Measurements from ENCODE around the gene GLIPR1. TPM values are rescaled to one million over a fixed set of nuclear protein-coding genes. Genes with fewer than 3 reads are reported as not detected.

Gene GLIPR1
- total RNA-seq, 2 experiments from 2014 or later = 41.3 to 47.7 TPM

DNA sequence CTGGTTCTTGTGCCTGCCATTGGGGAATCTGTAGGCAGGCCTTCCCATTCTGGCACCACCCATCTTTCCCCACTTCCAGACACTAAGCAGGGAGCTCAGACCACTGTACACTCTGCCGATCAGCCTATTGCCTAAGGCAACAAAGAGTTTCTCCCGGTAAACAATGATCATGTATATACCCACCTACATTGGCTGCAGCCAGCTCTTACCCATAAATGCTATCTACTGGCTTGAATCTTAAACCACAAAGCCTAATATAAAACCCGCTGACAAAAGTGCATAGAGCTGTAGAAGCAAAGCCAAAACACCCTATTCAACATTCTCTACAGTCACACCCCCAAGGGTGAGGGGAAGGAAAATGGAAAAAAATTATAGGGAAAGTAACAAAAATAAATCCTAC, 20.8 kb upstream of the GLIPR1 start:
- no peak overlapping the region for H3K27ac Mint-ChIP-seq
- Histone ChIP-seq H3K4me1 (ENCODE audit: insufficient read depth, low read length) (peaks cover 19% of the 10 kb centered on the region), H3K36me3 (ENCODE audit: insufficient read depth, low read length) (no peaks in the 10 kb centered on the region), H3K27me3 (ENCODE audit: control insufficient read depth in 1 of 2, insufficient read depth in 2 of 2, low read length in 2 of 2) (no peaks in the 10 kb centered on the region), H3K4me3 (ENCODE audit: low read length) (no peak overlapping the region), H3K9me3 (ENCODE audit: control insufficient read depth in 1 of 2, insufficient read depth in 1 of 2, low read length in 2 of 2) (peaks cover 0 to 5% of the 10 kb centered on the region in 2 experiments), H3K27ac (ENCODE audit: low read depth in 1 of 2, low read length in 2 of 2) (no peak overlapping the region)
- peak overlapping the region; percentile 7 for H3K4me3 Mint-ChIP-seq
- TF ChIP-seq, protein P1, sequence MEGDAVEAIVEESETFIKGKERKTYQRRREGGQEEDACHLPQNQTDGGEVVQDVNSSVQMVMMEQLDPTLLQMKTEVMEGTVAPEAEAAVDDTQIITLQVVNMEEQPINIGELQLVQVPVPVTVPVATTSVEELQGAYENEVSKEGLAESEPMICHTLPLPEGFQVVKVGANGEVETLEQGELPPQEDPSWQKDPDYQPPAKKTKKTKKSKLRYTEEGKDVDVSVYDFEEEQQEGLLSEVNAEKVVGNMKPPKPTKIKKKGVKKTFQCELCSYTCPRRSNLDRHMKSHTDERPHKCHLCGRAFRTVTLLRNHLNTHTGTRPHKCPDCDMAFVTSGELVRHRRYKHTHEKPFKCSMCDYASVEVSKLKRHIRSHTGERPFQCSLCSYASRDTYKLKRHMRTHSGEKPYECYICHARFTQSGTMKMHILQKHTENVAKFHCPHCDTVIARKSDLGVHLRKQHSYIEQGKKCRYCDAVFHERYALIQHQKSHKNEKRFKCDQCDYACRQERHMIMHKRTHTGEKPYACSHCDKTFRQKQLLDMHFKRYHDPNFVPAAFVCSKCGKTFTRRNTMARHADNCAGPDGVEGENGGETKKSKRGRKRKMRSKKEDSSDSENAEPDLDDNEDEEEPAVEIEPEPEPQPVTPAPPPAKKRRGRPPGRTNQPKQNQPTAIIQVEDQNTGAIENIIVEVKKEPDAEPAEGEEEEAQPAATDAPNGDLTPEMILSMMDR (IDR thresholded peaks at IDR 0.05) = no peak
- DNase-seq (no peak), ATAC-seq (ENCODE audit: poor library complexity) (no peak)
- no peaks in the 10 kb centered on the region for H3K9me3 Mint-ChIP-seq
- intact Hi-C loops (cut with DNase I, micrococcal nuclease) = no loop called here
- no peaks in the 10 kb centered on the region for H3K27me3 Mint-ChIP-seq
- ChIA-PET POLR2A (interaction anchor here (1.1 to 1.3 kb wide), 2 partner anchors 21 to 23 kb away, joined by 3 to 6 read pairs; partner anchors contain the start of gene GLIPR1), CTCF (no interaction called here)
- H3K36me3 Mint-ChIP-seq (ENCODE audit: low read depth) = no peaks in the 10 kb centered on the region
- peaks cover 41% of the 10 kb centered on the region for H3K4me1 Mint-ChIP-seq (ENCODE audit: low read depth)

DNA sequence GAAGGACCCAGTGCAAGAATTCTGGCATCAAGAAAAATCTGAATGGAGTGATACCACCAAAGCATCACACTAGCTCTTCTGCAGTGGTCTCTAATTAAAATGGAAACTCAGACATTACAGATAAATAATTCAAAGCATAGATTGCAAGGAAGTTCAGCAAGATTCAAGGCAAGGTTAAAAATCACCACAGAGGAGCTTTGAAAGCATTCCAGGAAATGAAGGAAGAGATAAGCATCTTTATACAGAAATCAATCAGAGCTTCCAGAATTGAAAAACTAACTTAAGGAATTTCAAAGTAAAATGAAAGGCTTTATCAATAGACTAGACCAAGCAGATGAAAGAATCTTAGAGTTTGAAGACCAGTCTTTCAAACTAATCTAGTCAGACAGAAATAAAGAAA, 20.4 kb upstream of the GLIPR1 start:
- H3K4me1 Mint-ChIP-seq (ENCODE audit: low read depth) = peaks cover 41% of the 10 kb centered on the region
- no peaks in the 10 kb centered on the region for H3K36me3 Mint-ChIP-seq (ENCODE audit: low read depth)
- no peak overlapping the region for H3K27ac ChIP-seq (ENCODE audit: low read depth in 1 of 2, low read length in 2 of 2)
- H3K9me3 Mint-ChIP-seq = no peaks in the 10 kb centered on the region
- POLR2A ChIA-PET = interaction anchor here (0.6 to 1.3 kb wide), 3 partner anchors 20 to 69 kb away, joined by 3 to 6 read pairs (median 3); partner anchors contain the start of gene GLIPR1
- intact Hi-C loops (cut with DNase I, micrococcal nuclease) = no loop called here
- H3K4me3 Mint-ChIP-seq = no peak overlapping the region
- no peaks in the 10 kb centered on the region for H3K27me3 Mint-ChIP-seq
- H3K36me3 ChIP-seq (ENCODE audit: insufficient read depth, low read length) = no peaks in the 10 kb centered on the region
- no peak overlapping the region for H3K4me3 ChIP-seq (ENCODE audit: low read length)
- H3K4me1 ChIP-seq (ENCODE audit: insufficient read depth, low read length) = peaks cover 19% of the 10 kb centered on the region
- DNase-seq = no peak
- no peak overlapping the region for H3K27ac Mint-ChIP-seq
- CTCF ChIA-PET = no interaction called here
- ATAC-seq (ENCODE audit: poor library complexity) = no peak
- H3K9me3 ChIP-seq (ENCODE audit: control insufficient read depth in 1 of 2, insufficient read depth in 1 of 2, low read length in 2 of 2) = peaks cover 0 to 5% of the 10 kb centered on the region in 2 experiments
- TF ChIP-seq, protein P1 (IDR thresholded peaks at IDR 0.05) = no peak
- H3K27me3 ChIP-seq (ENCODE audit: control insufficient read depth in 1 of 2, insufficient read depth in 2 of 2, low read length in 2 of 2) = no peaks in the 10 kb centered on the region

DNA sequence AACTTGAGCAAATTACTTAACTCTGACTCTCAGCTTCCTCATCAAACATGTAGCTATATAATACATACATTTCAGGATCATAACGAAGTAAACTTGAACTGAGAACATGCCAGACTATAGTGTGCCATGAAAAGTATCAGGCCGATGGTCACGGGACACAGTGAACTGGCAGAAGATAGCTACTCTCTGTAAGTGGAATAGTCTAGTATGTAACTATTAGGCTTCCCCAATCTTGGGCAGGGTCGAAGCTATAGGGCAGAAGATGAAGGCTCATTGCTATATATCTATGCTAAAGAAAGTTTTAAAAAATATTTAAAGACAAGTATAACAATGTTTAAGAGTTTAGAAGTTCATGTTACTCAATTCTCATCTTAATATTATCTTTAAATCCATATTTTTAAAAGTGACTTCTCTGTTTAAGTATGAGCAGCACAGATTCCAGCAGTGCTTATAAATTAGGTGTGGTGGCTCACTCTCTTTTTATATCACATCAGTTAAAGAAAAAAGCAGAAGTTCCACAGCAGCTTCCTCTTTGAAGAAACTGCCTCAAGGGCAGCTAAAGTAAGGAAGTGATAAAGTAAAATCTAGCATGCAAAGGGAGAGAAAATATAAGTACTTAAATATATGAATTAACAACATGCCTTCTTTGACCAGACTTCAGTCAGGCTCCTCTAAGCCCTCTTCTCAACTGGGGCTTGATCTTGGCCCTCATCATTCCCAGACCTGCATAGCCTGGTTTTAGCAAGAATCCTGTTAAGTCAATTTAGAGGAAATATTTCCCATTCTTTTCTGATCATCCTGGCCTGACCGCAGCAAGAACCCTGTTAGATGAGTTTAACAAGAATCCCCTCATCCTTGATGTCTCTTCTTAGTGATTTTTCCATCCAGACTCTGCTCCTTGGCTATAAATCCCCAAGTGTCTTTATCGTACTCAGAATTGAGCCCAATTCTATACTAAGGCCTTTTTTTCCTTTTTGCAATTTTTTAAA, 8.4 kb upstream of the GLIPR1 start:
- no peaks in the 10 kb centered on the region for H3K9me3 ChIP-seq (ENCODE audit: control insufficient read depth in 1 of 2, insufficient read depth in 1 of 2, low read length in 2 of 2)
- H3K36me3 Mint-ChIP-seq (ENCODE audit: low read depth) = no peaks in the 10 kb centered on the region
- intact Hi-C loops (cut with DNase I, micrococcal nuclease) = no loop called here
- no peaks in the 10 kb centered on the region for H3K27me3 Mint-ChIP-seq
- ChIA-PET POLR2A (interaction anchor here (0.7 to 1.1 kb wide), 2 partner anchors 8 to 15 kb away, joined by 3 read pairs; partner anchors contain the start of gene GLIPR1), CTCF (no interaction called here)
- no peak overlapping the region for H3K4me3 ChIP-seq (ENCODE audit: low read length)
- H3K4me1 Mint-ChIP-seq (ENCODE audit: low read depth) = peaks cover 5% of the 10 kb centered on the region
- H3K9me3 Mint-ChIP-seq = no peaks in the 10 kb centered on the region
- H3K36me3 ChIP-seq (ENCODE audit: insufficient read depth, low read length) = no peaks in the 10 kb centered on the region
- H3K4me3 Mint-ChIP-seq = no peak overlapping the region
- no peaks in the 10 kb centered on the region for H3K27me3 ChIP-seq (ENCODE audit: control insufficient read depth in 1 of 2, insufficient read depth in 2 of 2, low read length in 2 of 2)
- TF ChIP-seq, protein P1 (IDR thresholded peaks at IDR 0.05) = no peak
- no peak overlapping the region for H3K27ac ChIP-seq (ENCODE audit: low read depth in 1 of 2, low read length in 2 of 2)
- DNase-seq (peak in 3 of 14 experiments; percentile 19 to 35 (median 30)), ATAC-seq (ENCODE audit: poor library complexity) (no peak)
- H3K27ac Mint-ChIP-seq = no peak overlapping the region
- H3K4me1 ChIP-seq (ENCODE audit: insufficient read depth, low read length) = no peaks in the 10 kb centered on the region

Measured in CD4-positive, alpha-beta T cell (primary cell).